ENCODE measurements around the gene PGPEP1. TPM values are rescaled to one million over a fixed set of nuclear protein-coding genes. Genes with fewer than 3 reads are reported as not detected.

Gene PGPEP1
- polyA plus RNA-seq, 1 donor from 2014 or later: 5.9 TPM

DNA sequence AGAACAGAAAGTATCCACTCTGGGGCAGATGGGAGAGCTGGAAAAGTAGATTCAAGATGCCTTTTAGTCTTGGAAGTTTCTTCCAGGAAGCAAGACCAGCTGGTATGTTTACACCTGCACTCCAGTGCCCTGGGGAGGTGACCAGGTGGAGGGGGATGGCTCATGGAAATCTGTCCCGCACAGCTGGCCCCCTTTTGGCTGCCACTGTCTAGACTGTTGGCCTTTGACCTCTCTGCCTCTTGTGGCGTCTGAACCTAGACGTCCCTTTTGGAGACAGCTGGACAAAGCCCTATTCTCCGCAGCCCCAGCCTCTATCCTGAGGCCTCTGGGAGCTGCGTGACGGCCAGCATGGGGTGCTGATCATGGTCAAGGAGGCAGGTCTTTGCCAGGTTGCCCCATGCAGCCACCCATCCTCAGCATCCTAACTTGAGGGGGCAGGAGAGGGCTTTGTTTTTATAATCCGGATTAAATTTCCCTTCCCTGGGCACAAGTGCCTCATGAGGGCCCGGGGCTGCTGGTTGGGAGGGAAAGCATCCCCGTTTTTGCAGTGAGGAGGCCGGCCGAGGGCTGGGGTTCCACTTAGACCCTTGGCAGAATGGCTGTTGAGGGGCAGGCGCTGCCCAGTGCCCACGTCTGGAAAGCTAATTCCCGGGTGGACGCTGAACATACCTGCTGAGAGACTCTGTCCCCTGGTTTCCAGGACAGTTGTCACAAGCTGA is 28.3 kb downstream of the PGPEP1 start:
- H3K9me2 ChIP-seq (ENCODE audit: insufficient read depth, low read length): no peaks in the 10 kb centered on the region
- no peaks in the 10 kb centered on the region for H3K9me3 ChIP-seq (ENCODE audit: low read length)
- H3K79me2 ChIP-seq (replicated peaks; ENCODE audit: insufficient read depth, low read length): no peaks in the 10 kb centered on the region
- no peaks in the 10 kb centered on the region for H3K36me3 ChIP-seq (ENCODE audit: insufficient read depth, low read length)
- no peak overlapping the region for H3K27ac ChIP-seq (ENCODE audit: low read length)
- no peaks in the 10 kb centered on the region for H3K27me3 ChIP-seq (ENCODE audit: insufficient read depth, low read depth, low read length)
- TF ChIP-seq SMC3 (conservative IDR thresholded peaks at IDR 0.05; ENCODE audit: poor library complexity) (no peak), EZH2 (IDR thresholded peaks at IDR 0.05; ENCODE audit: borderline replicate concordance, insufficient read depth, low read length, poor library complexity, severe bottlenecking) (no peak)
- H4K20me1 ChIP-seq (ENCODE audit: insufficient read depth): no peaks in the 10 kb centered on the region
- H3K4me2 ChIP-seq (ENCODE audit: low read length): no peak overlapping the region
- no peak overlapping the region for H3K9ac ChIP-seq (ENCODE audit: low read length)
- no peak overlapping the region for H3K4me3 ChIP-seq (ENCODE audit: low read length)
- H3F3A ChIP-seq (ENCODE audit: insufficient read depth, low read length, poor library complexity, severe bottlenecking): no peaks in the 10 kb centered on the region
- H2AFZ ChIP-seq (ENCODE audit: low read depth, low read length): no peak overlapping the region

DNA sequence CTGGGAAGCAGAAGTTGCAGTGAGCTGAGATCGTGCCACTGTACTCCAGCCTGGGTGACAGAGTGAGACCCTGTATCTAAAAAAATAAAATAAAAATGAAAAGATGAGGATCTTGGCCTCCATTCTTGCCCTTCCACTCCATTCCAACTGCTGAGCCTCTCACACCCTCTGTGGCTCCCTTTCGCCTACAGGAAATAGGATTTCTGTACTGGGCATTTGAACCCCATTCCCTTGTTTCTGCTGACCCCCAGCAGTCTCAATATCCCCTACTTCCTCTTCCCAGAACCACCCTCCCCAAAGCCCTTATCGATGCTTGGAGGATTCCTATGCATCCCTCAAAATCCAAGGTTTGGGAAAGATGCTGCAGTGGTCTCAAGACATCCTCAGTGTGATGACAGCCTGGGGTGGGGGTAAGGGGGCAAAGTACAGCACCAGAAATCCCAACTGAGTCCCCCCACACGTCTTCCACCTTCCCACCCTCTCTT is 33.1 kb downstream of the PGPEP1 start:
- no peak overlapping the region for H2AFZ ChIP-seq (ENCODE audit: low read depth, low read length)
- H3K27me3 ChIP-seq (ENCODE audit: insufficient read depth, low read depth, low read length): no peaks in the 10 kb centered on the region
- H3F3A ChIP-seq (ENCODE audit: insufficient read depth, low read length, poor library complexity, severe bottlenecking): no peaks in the 10 kb centered on the region
- no peak for TF ChIP-seq POLR2AphosphoS5 (IDR thresholded peaks at IDR 0.05)
- no peak for TF ChIP-seq EP300 (conservative IDR thresholded peaks at IDR 0.05; ENCODE audit: poor library complexity, severe bottlenecking)
- TF ChIP-seq, protein P1, sequence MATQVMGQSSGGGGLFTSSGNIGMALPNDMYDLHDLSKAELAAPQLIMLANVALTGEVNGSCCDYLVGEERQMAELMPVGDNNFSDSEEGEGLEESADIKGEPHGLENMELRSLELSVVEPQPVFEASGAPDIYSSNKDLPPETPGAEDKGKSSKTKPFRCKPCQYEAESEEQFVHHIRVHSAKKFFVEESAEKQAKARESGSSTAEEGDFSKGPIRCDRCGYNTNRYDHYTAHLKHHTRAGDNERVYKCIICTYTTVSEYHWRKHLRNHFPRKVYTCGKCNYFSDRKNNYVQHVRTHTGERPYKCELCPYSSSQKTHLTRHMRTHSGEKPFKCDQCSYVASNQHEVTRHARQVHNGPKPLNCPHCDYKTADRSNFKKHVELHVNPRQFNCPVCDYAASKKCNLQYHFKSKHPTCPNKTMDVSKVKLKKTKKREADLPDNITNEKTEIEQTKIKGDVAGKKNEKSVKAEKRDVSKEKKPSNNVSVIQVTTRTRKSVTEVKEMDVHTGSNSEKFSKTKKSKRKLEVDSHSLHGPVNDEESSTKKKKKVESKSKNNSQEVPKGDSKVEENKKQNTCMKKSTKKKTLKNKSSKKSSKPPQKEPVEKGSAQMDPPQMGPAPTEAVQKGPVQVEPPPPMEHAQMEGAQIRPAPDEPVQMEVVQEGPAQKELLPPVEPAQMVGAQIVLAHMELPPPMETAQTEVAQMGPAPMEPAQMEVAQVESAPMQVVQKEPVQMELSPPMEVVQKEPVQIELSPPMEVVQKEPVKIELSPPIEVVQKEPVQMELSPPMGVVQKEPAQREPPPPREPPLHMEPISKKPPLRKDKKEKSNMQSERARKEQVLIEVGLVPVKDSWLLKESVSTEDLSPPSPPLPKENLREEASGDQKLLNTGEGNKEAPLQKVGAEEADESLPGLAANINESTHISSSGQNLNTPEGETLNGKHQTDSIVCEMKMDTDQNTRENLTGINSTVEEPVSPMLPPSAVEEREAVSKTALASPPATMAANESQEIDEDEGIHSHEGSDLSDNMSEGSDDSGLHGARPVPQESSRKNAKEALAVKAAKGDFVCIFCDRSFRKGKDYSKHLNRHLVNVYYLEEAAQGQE (IDR thresholded peaks at IDR 0.05; ENCODE audit: borderline replicate concordance): no peak
- TF ChIP-seq, protein P2, sequence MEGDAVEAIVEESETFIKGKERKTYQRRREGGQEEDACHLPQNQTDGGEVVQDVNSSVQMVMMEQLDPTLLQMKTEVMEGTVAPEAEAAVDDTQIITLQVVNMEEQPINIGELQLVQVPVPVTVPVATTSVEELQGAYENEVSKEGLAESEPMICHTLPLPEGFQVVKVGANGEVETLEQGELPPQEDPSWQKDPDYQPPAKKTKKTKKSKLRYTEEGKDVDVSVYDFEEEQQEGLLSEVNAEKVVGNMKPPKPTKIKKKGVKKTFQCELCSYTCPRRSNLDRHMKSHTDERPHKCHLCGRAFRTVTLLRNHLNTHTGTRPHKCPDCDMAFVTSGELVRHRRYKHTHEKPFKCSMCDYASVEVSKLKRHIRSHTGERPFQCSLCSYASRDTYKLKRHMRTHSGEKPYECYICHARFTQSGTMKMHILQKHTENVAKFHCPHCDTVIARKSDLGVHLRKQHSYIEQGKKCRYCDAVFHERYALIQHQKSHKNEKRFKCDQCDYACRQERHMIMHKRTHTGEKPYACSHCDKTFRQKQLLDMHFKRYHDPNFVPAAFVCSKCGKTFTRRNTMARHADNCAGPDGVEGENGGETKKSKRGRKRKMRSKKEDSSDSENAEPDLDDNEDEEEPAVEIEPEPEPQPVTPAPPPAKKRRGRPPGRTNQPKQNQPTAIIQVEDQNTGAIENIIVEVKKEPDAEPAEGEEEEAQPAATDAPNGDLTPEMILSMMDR (IDR thresholded peaks at IDR 0.05; ENCODE audit: poor library complexity, severe bottlenecking): no peak
- no peak for TF ChIP-seq RAD21 (conservative IDR thresholded peaks at IDR 0.05)
- TF ChIP-seq EZH2 (IDR thresholded peaks at IDR 0.05; ENCODE audit: borderline replicate concordance, insufficient read depth, low read length, poor library complexity, severe bottlenecking): no peak
- TF ChIP-seq TAF1 (IDR thresholded peaks at IDR 0.05; ENCODE audit: low read depth): no peak
- TF ChIP-seq SMC3 (conservative IDR thresholded peaks at IDR 0.05; ENCODE audit: poor library complexity): no peak
- no peak for TF ChIP-seq MXI1 (conservative IDR thresholded peaks at IDR 0.05; ENCODE audit: poor library complexity, severe bottlenecking)
- H3K4me3 ChIP-seq (ENCODE audit: low read length): no peak overlapping the region
- no peak overlapping the region for H3K9ac ChIP-seq (ENCODE audit: low read length)
- no peak overlapping the region for H3K4me2 ChIP-seq (ENCODE audit: low read length)
- no peaks in the 10 kb centered on the region for H4K20me1 ChIP-seq (ENCODE audit: insufficient read depth)
- H3K79me2 ChIP-seq (replicated peaks; ENCODE audit: insufficient read depth, low read length): no peaks in the 10 kb centered on the region
- no peaks in the 10 kb centered on the region for H3K36me3 ChIP-seq (ENCODE audit: insufficient read depth, low read length)
- no peak overlapping the region for H3K27ac ChIP-seq (ENCODE audit: low read length)
- no peaks in the 10 kb centered on the region for H3K9me3 ChIP-seq (ENCODE audit: low read length)
- H3K9me2 ChIP-seq (ENCODE audit: insufficient read depth, low read length): no peaks in the 10 kb centered on the region

All from neural cell (in vitro differentiated cells).